Calu3 (cell line): ENCODE measurements around the gene DEDD2. TPM values are rescaled to one million over a fixed set of nuclear protein-coding genes. Genes with fewer than 3 reads are reported as not detected.

Experiments
- BruUV-seq: library from RNA; stranded (reverse); fragments of 400-500 nt; replicated peaks from 2 replicates; lab custom pipeline; 2021; lab: Mats Ljungman, UMichigan
- CTCF ChIA-PET: fragments of 300-600 bp; sonication (Branson Sonifier 250); formaldehyde crosslinking; loops from one replicate; lab custom pipeline; 2022; ENCODE audit warnings: antibody characterized with exemption; lab: Charles Lee
- DNase-seq: peaks from one replicate; pipeline ENCODE4 v3.0.0; 2022
- H3K27ac Mint-ChIP-seq: one replicate; pipeline ENCODE4 v1.8.0; 2022; ENCODE audit warnings: mixed read lengths; ENCODE audit not compliant: unreplicated experiment
- H3K27me3 Mint-ChIP-seq: one replicate; pipeline ENCODE4 v1.8.0; 2022; ENCODE audit warnings: mixed read lengths; ENCODE audit not compliant: unreplicated experiment
- H3K36me3 Mint-ChIP-seq: one replicate; pipeline ENCODE4 v1.8.0; 2022; ENCODE audit warnings: mild to moderate bottlenecking, moderate library complexity, mixed read lengths; ENCODE audit not compliant: insufficient read depth, unreplicated experiment
- H3K4me1 Mint-ChIP-seq: one replicate; pipeline ENCODE4 v1.8.0; 2022; ENCODE audit warnings: mild to moderate bottlenecking, low read depth, mixed read lengths; ENCODE audit not compliant: unreplicated experiment
- H3K4me3 Mint-ChIP-seq: one replicate; pipeline ENCODE4 v1.8.0; 2022; ENCODE audit warnings: mild to moderate bottlenecking, low read depth, moderate library complexity, mixed read lengths; ENCODE audit not compliant: unreplicated experiment
- H3K9me3 Mint-ChIP-seq: one replicate; pipeline ENCODE4 v1.8.0; 2022; ENCODE audit warnings: low read depth, mixed read lengths; ENCODE audit not compliant: unreplicated experiment
- intact Hi-C: fragments of 100-400 bp; cut with micrococcal nuclease; formaldehyde crosslinking; loops from one replicate; pipeline ENCODE4 v1.10.0; 2022; ENCODE audit not compliant: unreplicated experiment
- total RNA-seq: library from RNA; stranded (reverse); gene quantifications from 2 replicates; pipeline ENCODE4 v1.2.3, GENCODE V29; 2022
- TF ChIP-seq, protein P1 (sequence below): fragments of 200-600 bp; IDR thresholded peaks from one replicate; pipeline ENCODE4 v1.8.0; 2022; ENCODE audit warnings: antibody characterized with exemption; ENCODE audit not compliant: unreplicated experiment

Gene DEDD2
- total RNA-seq, 1 experiment from 2014 or later = 78.3 TPM

DNA sequence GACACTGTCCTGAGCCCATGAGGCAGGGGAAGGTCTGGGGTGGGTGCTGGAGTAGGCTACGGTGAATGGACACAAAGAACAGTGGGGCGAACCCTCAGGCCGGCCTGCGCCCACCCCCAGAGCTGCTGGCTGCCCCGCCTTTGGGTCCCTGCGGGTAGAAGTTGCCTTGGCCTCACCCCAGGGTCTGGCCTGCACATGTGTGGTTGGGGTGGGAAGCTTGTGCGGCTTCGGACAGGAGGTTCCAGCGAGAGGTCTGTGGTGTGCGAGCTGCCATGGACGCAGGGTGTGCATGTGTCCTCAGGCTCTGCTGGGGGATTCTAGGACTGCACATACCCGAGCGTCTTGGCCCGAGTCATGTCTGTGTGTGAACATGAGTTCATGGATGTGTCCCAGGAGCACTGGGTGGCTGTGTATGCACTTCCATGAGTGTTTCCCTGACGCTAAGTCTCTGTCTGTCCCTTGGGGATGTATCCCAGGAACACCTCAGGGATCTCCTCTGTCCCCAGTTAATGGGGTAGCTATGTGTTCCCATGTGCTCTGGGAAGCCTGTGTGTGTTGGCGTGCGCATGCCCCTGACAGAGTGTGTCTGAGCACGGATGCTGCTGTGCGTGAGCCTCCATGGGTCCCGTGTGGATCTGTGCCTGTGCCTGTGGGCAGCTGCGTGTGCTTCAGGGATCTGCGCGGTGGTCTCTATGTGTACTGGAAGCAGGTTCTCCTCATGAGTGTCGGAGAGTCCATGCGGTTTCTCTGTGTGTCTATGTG is 64.4 kb downstream of the DEDD2 start:
- Mint-ChIP-seq H3K27me3 (peaks cover 83% of the 10 kb centered on the region), H3K36me3 (no peaks in the 10 kb centered on the region), H3K4me3 (no peak overlapping the region), H3K9me3 (no peaks in the 10 kb centered on the region), H3K27ac (no peak overlapping the region), H3K4me1 (peaks cover 38% of the 10 kb centered on the region)
- CTCF ChIA-PET = interaction anchor here (0.6 to 1.6 kb wide), 3 partner anchors 13 to 151 kb away, joined by 3 to 5 read pairs (median 3); no protein-coding TSS in a partner anchor
- no peak for DNase-seq
- TF ChIP-seq, protein P1, sequence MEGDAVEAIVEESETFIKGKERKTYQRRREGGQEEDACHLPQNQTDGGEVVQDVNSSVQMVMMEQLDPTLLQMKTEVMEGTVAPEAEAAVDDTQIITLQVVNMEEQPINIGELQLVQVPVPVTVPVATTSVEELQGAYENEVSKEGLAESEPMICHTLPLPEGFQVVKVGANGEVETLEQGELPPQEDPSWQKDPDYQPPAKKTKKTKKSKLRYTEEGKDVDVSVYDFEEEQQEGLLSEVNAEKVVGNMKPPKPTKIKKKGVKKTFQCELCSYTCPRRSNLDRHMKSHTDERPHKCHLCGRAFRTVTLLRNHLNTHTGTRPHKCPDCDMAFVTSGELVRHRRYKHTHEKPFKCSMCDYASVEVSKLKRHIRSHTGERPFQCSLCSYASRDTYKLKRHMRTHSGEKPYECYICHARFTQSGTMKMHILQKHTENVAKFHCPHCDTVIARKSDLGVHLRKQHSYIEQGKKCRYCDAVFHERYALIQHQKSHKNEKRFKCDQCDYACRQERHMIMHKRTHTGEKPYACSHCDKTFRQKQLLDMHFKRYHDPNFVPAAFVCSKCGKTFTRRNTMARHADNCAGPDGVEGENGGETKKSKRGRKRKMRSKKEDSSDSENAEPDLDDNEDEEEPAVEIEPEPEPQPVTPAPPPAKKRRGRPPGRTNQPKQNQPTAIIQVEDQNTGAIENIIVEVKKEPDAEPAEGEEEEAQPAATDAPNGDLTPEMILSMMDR = no peak
- no TSS peak for BruUV-seq
- intact Hi-C loops = no loop called here

DNA sequence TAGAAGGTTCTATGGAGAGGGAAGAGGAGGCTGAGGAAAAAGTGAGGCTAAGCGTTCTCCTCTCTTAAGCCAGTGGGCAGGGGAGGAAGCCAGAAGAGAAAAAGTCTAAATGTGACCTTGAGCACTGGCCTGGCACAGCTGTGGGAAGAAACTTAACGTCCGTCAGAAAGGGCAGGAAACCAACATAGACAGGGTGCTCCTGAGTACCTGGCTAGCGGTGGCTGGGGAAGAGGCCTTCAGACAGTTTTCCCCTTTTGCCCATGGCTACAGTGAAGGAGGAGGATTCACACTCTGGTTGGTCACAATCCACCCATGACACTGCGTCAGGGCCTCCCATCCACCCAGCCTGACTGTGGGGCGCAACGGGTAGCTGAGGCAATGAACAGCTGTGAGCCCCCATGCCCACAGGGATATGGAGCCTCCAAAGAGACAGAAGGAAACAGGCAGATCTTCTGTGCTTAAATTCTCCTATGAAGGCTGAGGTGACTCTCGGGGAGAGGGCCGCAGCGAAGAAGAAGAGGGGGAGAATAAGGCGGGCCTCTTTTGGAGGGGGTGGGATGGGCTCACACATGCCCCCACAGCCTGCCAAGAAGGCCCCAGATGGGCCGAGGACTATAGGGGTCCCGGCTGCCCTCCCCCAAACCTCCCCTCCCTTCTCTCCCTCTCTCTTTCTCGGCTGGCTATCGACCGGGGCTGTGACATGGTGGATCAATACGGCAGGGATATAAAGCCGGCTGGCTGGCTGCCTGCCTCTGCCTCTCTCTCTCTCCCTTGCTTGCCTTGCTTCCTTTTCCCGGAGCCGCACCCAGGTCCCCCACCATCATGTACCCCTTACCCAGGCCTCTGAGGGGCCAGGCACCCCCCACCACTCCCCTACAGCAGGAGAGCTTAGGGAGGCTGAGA is 65.4 kb downstream of the DEDD2 start:
- intact Hi-C loops = no loop called here
- no peaks in the 10 kb centered on the region for H3K9me3 Mint-ChIP-seq
- BruUV-seq = no TSS peak
- peaks cover 38% of the 10 kb centered on the region for H3K4me1 Mint-ChIP-seq
- CTCF ChIA-PET = interaction anchor here (0.6 to 1.6 kb wide), 4 partner anchors 14 to 152 kb away, joined by 3 to 5 read pairs (median 4); no protein-coding TSS in a partner anchor
- H3K36me3 Mint-ChIP-seq = no peaks in the 10 kb centered on the region
- peaks cover 82% of the 10 kb centered on the region for H3K27me3 Mint-ChIP-seq
- H3K27ac Mint-ChIP-seq = no peak overlapping the region
- DNase-seq = peak; percentile 58
- TF ChIP-seq, protein P1 = no peak
- H3K4me3 Mint-ChIP-seq = no peak overlapping the region

- Mint-ChIP-seq H3K27ac (no peak overlapping the region), H3K36me3 (no peaks in the 10 kb centered on the region), H3K4me1 (peaks cover 38% of the 10 kb centered on the region), H3K9me3 (no peaks in the 10 kb centered on the region), H3K27me3 (peaks cover 82% of the 10 kb centered on the region), H3K4me3 (no peak overlapping the region)
- no peak for DNase-seq
- intact Hi-C loops = no loop called here
- CTCF ChIA-PET = no interaction called here
- no TSS peak for BruUV-seq
- TF ChIP-seq, protein P1 = no peak
Measured at GRCh38 chr19:42150911-42151361, 66.5 kb downstream of the DEDD2 start.

DNA sequence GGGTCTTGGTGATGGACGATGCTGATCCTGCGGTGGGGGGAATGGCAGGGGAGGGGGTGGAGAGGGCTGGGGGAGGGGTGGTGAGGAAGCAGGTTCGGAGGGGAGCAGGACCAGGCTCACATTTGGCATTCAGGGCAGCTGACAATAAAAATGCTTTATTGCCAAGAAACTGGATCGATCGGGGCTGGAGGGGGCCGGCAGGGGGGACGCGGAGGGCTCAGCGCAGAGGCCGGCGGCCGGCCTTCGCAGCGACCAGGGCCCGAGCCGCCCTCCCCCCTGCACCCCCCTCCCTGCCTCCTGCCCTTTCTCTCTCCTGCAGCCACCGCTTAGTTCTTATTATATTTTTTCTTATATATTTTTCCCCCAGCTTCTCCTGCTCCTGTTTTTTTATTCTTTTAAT is 67.1 kb downstream of the DEDD2 start:
- Mint-ChIP-seq H3K27me3 (peaks cover 80% of the 10 kb centered on the region), H3K4me1 (peaks cover 35% of the 10 kb centered on the region), H3K9me3 (no peaks in the 10 kb centered on the region), H3K4me3 (no peak overlapping the region), H3K27ac (no peak overlapping the region), H3K36me3 (no peaks in the 10 kb centered on the region)
- DNase-seq = peak; percentile 57
- no TSS peak for BruUV-seq
- intact Hi-C loops = no loop called here
- CTCF ChIA-PET = interaction anchor here (0.7 kb wide), 1 partner anchor 14 kb away, joined by 4 read pairs; no protein-coding TSS in a partner anchor
- TF ChIP-seq, protein P1 = no peak
